ENCODE data around the gene LOXHD1.

LOXHD1 gene

DNA sequence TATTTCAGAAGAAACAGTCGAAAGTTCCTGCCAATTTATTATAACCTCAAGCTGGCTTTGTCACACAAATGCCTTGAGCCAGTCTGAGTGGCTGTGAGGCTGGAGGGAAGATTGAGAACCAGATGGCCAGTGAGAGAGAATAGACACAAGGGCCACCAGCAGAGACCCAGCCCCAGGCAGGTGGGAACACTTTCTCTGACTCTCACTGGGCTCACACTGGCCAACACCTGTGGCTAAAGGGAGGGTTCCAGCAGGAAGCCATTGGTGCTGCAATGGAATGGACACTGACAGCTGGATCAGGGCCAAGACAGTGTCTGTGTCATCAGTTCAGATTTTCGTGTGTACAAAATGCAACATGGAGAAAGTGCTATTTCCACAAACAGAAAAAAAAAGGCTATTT, 29.9 kb downstream of the LOXHD1 start:
- no peak for DNase-seq

- no peak for DNase-seq
These were observed 32.0 kb downstream of the LOXHD1 start for GRCh38 chr18:46625069-46625468.

DNA sequence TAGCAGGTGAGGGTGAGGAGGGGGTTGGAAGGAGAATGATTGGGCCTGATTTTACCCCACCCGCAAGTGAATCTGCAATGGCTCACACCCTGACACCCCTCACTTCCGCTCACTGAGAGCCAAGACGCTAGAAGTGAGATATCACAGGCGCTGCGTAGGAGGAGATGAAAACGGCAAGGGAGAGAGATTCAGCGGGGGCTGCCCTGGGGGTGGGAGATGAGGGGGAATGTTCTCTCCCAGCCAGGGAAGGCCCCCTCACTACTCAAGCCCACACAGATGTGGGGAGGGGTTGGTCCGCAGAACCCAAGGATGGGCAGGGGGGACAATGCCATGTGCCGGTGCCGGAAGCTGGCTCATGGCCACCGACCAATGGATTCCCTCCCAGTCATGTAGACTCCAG, 32.9 kb downstream of the LOXHD1 start:
- no peak for DNase-seq

- DNase-seq = no peak
These were observed 33.5 kb downstream of the LOXHD1 start for GRCh38 chr18:46623541-46623940.

DNA sequence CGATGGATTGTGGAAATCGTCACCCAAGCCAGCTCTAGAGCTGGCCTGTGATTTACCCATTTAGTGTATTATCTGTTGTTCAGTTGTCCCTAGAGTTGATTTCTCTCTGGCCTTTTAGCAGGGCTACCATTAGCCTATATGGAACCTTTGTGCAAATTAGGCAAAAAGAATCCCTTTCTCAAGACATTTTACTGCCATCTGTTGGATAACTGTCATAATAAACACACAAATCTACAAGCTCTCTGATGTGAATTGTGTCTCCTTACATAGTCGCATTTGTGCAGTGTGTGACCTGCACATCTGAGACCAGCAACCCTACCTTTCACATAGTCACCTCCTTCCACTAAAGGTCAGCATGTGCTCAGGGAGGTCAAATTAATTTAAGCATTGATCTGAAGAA, 34.0 kb downstream of the LOXHD1 start:
- DNase-seq = no peak

DNA sequence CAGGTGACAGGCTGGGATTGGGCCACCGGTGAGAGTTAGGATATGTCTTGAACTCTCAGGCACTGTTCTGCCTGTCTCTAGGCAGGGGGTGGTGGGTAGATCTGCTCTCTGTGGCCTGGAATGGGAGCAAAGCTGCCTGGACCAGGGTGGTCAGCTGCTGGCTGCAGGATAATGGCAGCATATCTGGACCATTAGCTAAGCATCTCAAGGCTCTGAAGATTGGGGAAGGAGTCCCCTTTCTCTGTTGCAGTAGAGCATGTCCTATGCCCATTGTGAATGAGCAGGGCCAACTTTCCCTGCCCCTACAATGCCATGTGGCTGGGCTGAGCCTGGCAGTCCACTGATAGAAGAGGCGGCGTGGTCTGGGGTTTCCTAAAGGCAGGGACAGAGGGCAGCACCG, 34.6 kb downstream of the LOXHD1 start:
- no peak for DNase-seq

- DNase-seq = no peak
These were observed 35.1 kb downstream of the LOXHD1 start for GRCh38 chr18:46621871-46622270.

DNA sequence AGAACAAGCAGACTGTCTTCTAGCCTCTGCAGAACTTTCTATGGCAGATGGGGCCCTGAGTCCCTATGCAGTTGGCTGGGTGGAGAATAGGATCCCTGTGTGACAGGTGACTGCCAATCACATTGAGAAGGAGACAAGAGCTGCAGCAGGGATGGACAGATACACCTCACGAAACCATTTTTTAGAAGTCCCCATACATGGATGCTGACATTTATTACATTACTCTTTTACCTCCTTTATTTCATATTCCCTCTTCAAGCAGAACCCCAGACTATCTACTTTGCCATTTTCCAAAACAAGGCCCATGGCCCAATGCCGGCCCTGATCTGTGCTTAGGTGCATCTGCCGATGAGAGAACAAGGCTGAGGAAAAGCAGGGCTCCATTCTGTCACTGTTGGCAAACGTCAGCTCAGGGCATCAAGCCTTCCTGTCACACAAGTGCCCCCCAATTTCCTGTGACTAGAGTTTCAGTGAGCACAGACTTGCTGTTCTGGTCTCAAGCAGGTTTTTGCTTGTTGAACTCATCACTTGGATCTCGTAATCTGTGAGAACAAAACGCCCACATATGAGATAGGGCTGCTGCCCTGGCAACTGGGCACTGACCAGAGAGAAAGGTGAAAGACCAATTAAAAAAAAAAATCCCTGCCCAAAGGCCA, 35.8 kb downstream of the LOXHD1 start:
- no peak for DNase-seq

DNA sequence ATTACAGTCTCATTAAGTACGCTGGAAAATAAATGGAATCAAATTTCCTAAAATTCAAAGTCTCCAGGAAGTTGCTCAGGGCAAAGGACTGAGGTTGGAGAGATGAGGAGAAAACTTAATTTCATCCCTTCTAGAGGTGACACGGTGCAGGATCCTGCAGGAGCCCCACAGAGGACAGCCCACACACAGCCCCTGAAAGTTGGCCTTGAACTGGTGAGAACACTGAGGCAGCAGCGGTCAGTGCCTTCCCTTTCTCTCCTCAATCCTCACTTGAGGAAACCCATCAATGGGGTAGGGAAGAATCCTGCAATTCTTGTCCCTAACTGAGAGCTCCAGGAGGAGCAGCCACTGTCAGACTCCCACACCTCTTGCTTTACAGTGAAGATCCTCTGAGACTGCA, 37.5 kb downstream of the LOXHD1 start:
- no peak for DNase-seq

DNA sequence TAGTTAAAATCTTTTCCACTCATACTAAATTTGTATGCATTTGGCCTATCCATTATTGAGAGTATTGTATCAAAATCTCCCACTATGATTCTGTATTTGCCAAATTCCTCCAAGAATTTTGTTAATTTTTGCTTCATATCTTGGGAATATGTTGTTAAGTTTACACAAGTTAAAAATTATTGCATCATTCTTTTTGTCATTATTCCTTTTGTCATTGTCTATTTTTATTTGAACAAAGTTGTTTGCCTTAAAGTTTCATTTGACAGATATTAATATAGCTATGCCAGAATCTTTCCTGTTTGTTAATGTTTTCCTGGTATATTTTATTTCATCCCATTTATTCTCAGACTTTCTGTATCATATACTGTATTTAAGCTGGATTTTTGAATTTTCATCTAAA, 41.3 kb downstream of the LOXHD1 start:
- DNase-seq = no peak

- no peak for DNase-seq
These were observed 48.0 kb downstream of the LOXHD1 start for GRCh38 chr18:46609048-46609447.

DNA sequence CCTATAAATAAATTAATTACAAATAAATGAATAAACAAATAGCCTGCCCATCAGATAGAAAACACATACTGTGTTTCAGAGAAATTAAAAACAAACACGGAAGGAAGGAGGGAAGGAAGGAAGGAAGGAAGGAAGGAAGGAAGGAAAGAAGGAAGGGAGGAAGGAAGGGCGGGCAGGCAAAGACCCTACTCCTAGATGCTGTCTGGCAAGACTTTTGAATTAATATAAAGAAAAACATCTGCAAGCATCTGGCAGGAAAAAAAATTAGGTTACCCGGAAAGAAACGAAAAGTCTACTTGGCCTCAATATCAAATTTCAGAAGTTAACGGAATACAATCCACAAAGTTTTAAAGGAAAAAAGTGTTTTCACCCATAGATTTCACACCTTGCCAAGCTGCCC, 49.1 kb downstream of the LOXHD1 start:
- no peak for DNase-seq

- DNase-seq = no peak
These were observed 55.7 kb downstream of the LOXHD1 start for GRCh38 chr18:46601141-46601805.

DNA sequence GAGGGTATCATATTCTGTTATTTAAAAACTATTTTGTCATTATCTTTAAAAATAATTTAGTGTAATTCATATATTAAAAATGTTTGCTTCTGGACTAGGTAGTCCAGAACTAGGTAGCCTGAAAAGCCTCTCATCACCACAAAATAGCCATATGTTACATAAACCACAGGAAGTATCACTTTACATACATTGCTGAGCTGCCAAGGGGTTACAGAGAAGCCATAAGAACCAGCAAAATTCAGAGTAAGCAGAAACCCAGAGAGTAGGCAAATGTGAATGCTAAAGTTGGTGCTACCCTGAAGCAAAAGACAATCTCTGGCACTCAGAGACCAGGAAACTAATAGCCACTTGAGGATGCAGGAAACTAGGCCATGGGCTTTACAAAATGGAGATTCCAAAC, 60.9 kb downstream of the LOXHD1 start:
- DNase-seq = no peak

GRCh38 chr18:46591783-46592391, 65.1 kb downstream of the LOXHD1 start:
- DNase-seq = no peak

GRCh38 chr18:46590103-46590502, 66.9 kb downstream of the LOXHD1 start:
- no peak for DNase-seq

GRCh38 chr18:46588971-46589660, 67.9 kb downstream of the LOXHD1 start:
- no peak for DNase-seq

GRCh38 chr18:46587600-46587999, 69.4 kb downstream of the LOXHD1 start:
- no peak for DNase-seq

GRCh38 chr18:46583711-46584110, 73.3 kb downstream of the LOXHD1 start:
- no peak for DNase-seq

GRCh38 chr18:46581648-46582047, 75.4 kb downstream of the LOXHD1 start:
- DNase-seq = no peak

DNA sequence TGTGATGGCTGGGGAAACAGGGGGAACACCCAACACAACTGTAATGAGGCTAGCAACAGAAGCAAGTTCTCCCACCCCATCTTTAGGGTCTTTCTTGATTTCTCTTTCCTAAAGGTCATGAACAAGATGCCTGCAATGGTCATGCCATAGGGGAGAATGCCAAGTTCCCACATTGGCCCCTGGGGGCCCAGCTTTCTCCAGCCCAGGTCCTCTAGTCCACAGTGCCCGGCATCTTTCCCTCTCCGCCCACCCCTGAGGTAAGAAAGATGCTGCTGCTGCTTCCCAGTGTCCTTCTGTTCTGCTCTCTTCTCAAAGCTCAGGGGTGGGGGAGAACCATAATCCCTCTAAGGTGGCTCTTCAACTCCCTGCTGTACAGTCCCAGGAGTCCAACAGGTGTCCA, 78.0 kb downstream of the LOXHD1 start:
- DNase-seq = no peak

DNA sequence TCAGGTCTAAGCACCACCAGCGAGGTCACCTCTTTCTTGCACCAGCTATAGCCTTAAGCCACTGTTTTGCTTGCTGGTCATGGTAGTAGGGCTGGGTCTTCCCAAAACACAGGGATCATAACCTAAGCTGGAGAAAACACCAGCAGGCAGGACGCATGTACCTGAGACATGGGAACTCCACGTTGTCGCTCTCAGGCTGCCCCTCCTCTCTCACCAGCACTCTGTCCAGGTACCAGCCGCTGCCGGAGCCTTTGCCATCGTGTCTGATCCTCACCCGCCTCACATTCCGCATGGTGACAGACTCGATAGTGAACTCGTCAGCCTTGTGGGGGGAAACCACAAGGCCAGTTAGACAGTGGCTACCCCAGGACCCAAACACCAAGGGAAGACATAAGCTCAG, 79.5 kb downstream of the LOXHD1 start:
- DNase-seq = no peak

GRCh38 chr18:46575851-46576250, 81.2 kb downstream of the LOXHD1 start:
- DNase-seq = no peak

- no peak for DNase-seq
These were observed 82.3 kb downstream of the LOXHD1 start for GRCh38 chr18:46574743-46575115.

Measured in NCI-H187 treated with DMSO at 0.1 percent for 48 hours (cell line).